H9 (cell line): ENCODE results near the gene ENHO. TPM values are rescaled to one million over a fixed set of nuclear protein-coding genes. Genes with fewer than 3 reads are reported as not detected.

Experiments used
- DNase-seq: peaks from one replicate; pipeline ENCODE4 v3.0.0-alpha.2; 2017
- H2AFZ ChIP-seq: one replicate; pipeline ENCODE4 v1.6.1; 2013; ENCODE audit warnings: mild to moderate bottlenecking, low read length, control low read depth, moderate library complexity
- H2AK5ac ChIP-seq: 2 replicates; pipeline ENCODE4 v1.6.1; 2013; ENCODE audit warnings: low read length, control low read depth, mixed read lengths; ENCODE audit not compliant: insufficient read length
- H2BK120ac ChIP-seq: one replicate; pipeline ENCODE4 v1.6.1; 2013; ENCODE audit warnings: low read depth, mild to moderate bottlenecking, low read length, control low read depth, inconsistent platforms; ENCODE audit not compliant: poor library complexity, severe bottlenecking
- H2BK12ac ChIP-seq: 2 replicates; pipeline ENCODE4 v1.6.1; 2013; ENCODE audit warnings: low read length, control low read depth, mixed read lengths, low read depth; ENCODE audit not compliant: insufficient read length
- H2BK15ac ChIP-seq: 2 replicates; pipeline ENCODE4 v1.6.1; 2013; ENCODE audit warnings: low read depth, low read length, control low read depth
- H2BK20ac ChIP-seq: one replicate; pipeline ENCODE4 v1.6.1; 2013; ENCODE audit warnings: low read depth, mild to moderate bottlenecking, low read length, control low read depth, inconsistent platforms; ENCODE audit not compliant: poor library complexity, severe bottlenecking
- H2BK5ac ChIP-seq: 2 replicates; pipeline ENCODE4 v1.6.1; 2013; ENCODE audit warnings: low read length, control low read depth, mixed read lengths; ENCODE audit not compliant: insufficient read length
- H3K14ac ChIP-seq: 2 replicates; pipeline ENCODE4 v1.6.1; 2013; ENCODE audit warnings: low read length, control low read depth; ENCODE audit not compliant: insufficient read depth
- H3K18ac ChIP-seq: 2 replicates; pipeline ENCODE4 v1.6.1; 2013; ENCODE audit warnings: low read depth, mild to moderate bottlenecking, mixed read lengths, low read length, control low read depth; ENCODE audit not compliant: insufficient read length
- H3K23ac ChIP-seq: 2 replicates; pipeline ENCODE4 v1.6.1; 2013; ENCODE audit warnings: low read length, control low read depth, mixed read lengths, low read depth; ENCODE audit not compliant: insufficient read length
- H3K23me2 ChIP-seq: 2 replicates; pipeline ENCODE4 v1.6.1; 2013; ENCODE audit warnings: low read depth, mild to moderate bottlenecking, mixed read lengths, low read length, control low read depth; ENCODE audit not compliant: insufficient read length, poor library complexity, severe bottlenecking
- H3K27ac ChIP-seq: 2 replicates; pipeline ENCODE4 v1.5.1; 2013; ENCODE audit warnings: low read length, control low read depth, mixed read lengths, low read depth; ENCODE audit not compliant: insufficient read length
- H3K27me3 ChIP-seq: 2 replicates; pipeline ENCODE4 v1.6.1; 2013; ENCODE audit warnings: low read length, control low read depth, inconsistent platforms; ENCODE audit not compliant: insufficient read depth
- H3K4ac ChIP-seq: 2 replicates; pipeline ENCODE4 v1.6.1; 2013; ENCODE audit warnings: low read depth, mild to moderate bottlenecking, control low read depth, inconsistent platforms, low read length, moderate library complexity
- H3K4me1 ChIP-seq: 2 replicates; pipeline ENCODE4 v1.6.1; 2013; ENCODE audit warnings: low read length, control low read depth, inconsistent platforms; ENCODE audit not compliant: insufficient read depth
- H3K4me2 ChIP-seq: 2 replicates; pipeline ENCODE4 v1.6.1; 2013; ENCODE audit warnings: low read length, control low read depth, mixed read lengths; ENCODE audit not compliant: insufficient read length, insufficient read depth
- H3K56ac ChIP-seq: 2 replicates; pipeline ENCODE4 v1.6.1; 2013; ENCODE audit warnings: low read depth, mild to moderate bottlenecking, mixed read lengths, low read length, control low read depth; ENCODE audit not compliant: insufficient read length
- H3K79me1 ChIP-seq: 2 replicates; pipeline ENCODE4 v1.6.1; 2013; ENCODE audit warnings: low read depth, mild to moderate bottlenecking, moderate library complexity, low read length, control low read depth, inconsistent platforms; ENCODE audit not compliant: insufficient read depth, poor library complexity, severe bottlenecking
- H3K79me2 ChIP-seq: 2 replicates; pipeline ENCODE4 v1.6.1; 2013; ENCODE audit warnings: low read length, control low read depth, inconsistent platforms; ENCODE audit not compliant: insufficient read depth
- H3K9ac ChIP-seq: 2 replicates; pipeline ENCODE4 v1.6.1; 2013; ENCODE audit warnings: low read length, control low read depth, mixed read lengths; ENCODE audit not compliant: insufficient read length; ENCODE audit errors: extremely low read depth
- H3K9me3 ChIP-seq: one replicate; pipeline ENCODE4 v1.6.1; 2013; ENCODE audit warnings: low read depth, low read length, inconsistent platforms; ENCODE audit not compliant: control insufficient read depth
- H3T11ph ChIP-seq: one replicate; pipeline ENCODE4 v1.6.1; 2013; ENCODE audit warnings: mild to moderate bottlenecking, low read length, control low read depth, inconsistent platforms
- H4K20me1 ChIP-seq: one replicate; pipeline ENCODE4 v1.6.1; 2013; ENCODE audit not compliant: control insufficient read depth, insufficient read length, insufficient read depth
- H4K5ac ChIP-seq: 2 replicates; pipeline ENCODE4 v1.6.1; 2013; ENCODE audit warnings: low read depth, mild to moderate bottlenecking, mixed read lengths, low read length, control low read depth; ENCODE audit not compliant: insufficient read length
- H4K8ac ChIP-seq: replicated peaks from 2 replicates; pipeline ENCODE4 v1.6.1; 2013; ENCODE audit warnings: low read length, control low read depth, mixed read lengths, low read depth; ENCODE audit not compliant: insufficient read length
- H4K91ac ChIP-seq: 2 replicates; pipeline ENCODE4 v1.6.1; 2013; ENCODE audit warnings: low read depth, mild to moderate bottlenecking, moderate library complexity, mixed read lengths, low read length, control low read depth; ENCODE audit not compliant: insufficient read length
- H3K27ac Mint-ChIP-seq, 3 experiments: 2 replicates in 2 of 3; 3 replicates in 1 of 3; pipeline ENCODE4 v1.8.0; 2020 to 2021; ENCODE audit warnings: mixed read lengths in 3 of 3, mild to moderate bottlenecking in 1 of 3, moderate library complexity in 1 of 3
- H3K27me3 Mint-ChIP-seq: 2 replicates; pipeline ENCODE4 v1.8.0; 2021; ENCODE audit warnings: low read depth, mild to moderate bottlenecking, moderate library complexity, mixed read lengths
- H3K36me3 Mint-ChIP-seq, 3 experiments: 2 replicates in 2 of 3; 3 replicates in 1 of 3; pipeline ENCODE4 v1.8.0; 2020 to 2021; ENCODE audit warnings: low read depth in 3 of 3, mixed read lengths in 3 of 3; ENCODE audit not compliant: insufficient read depth in 1 of 3
- H3K4me1 Mint-ChIP-seq, 2 experiments: 2 replicates each; pipeline ENCODE4 v1.8.0; 2020; ENCODE audit warnings: mixed read lengths in 2 of 2
- H3K4me3 Mint-ChIP-seq, 2 experiments: 2 replicates in 1 of 2; 3 replicates in 1 of 2; pipeline ENCODE4 v1.8.0; 2020 to 2021; ENCODE audit warnings: mild to moderate bottlenecking in 2 of 2, mixed read lengths in 2 of 2, moderate library complexity in 1 of 2
- H3K9me3 Mint-ChIP-seq, 2 experiments: 2 replicates in 1 of 2; 3 replicates in 1 of 2; pipeline ENCODE4 v1.8.0; 2020; ENCODE audit warnings: mild to moderate bottlenecking in 2 of 2, mixed read lengths in 2 of 2, moderate library complexity in 1 of 2
- WGBS: extraction: QIAGEN DNeasy Blood & Tissue Kit; methylation state at CpG from one replicate; pipeline ENCODE4 v1.1.7; 2013; ENCODE audit warnings: missing lambda C conversion rate, low lambda C conversion rate, mixed read lengths; ENCODE audit not compliant: insufficient read length; ENCODE audit errors: extremely low coverage; 5-methylcytosine and 5-hydroxymethylcytosine counted together
- long read RNA-seq: library from polyadenylated mRNA; unstranded; transcript quantifications from one replicate; pipeline ENCODE4 v2.0.0, GENCODE V29; 2020
- total RNA-seq: library from RNA; stranded (reverse); gene quantifications from 2 replicates; pipeline ENCODE4 v1.2.1, GENCODE V29; 2021
- TF ChIP-seq, protein P1 (sequence below): fragments of 200-600 bp; sonication (generic); conservative IDR thresholded peaks from 3 replicates; pipeline ENCODE4 v1.8.0; 2021; ENCODE audit warnings: antibody characterized with exemption, mild to moderate bottlenecking

The ENHO gene
- total RNA-seq: 11.3 and 14.5 TPM in 2 replicates
- long read RNA-seq, partial matches to known transcripts: 0 of 3 reads
- long read RNA-seq, other reads (novel, unspliced or antisense): 0 of 3 reads

DNA sequence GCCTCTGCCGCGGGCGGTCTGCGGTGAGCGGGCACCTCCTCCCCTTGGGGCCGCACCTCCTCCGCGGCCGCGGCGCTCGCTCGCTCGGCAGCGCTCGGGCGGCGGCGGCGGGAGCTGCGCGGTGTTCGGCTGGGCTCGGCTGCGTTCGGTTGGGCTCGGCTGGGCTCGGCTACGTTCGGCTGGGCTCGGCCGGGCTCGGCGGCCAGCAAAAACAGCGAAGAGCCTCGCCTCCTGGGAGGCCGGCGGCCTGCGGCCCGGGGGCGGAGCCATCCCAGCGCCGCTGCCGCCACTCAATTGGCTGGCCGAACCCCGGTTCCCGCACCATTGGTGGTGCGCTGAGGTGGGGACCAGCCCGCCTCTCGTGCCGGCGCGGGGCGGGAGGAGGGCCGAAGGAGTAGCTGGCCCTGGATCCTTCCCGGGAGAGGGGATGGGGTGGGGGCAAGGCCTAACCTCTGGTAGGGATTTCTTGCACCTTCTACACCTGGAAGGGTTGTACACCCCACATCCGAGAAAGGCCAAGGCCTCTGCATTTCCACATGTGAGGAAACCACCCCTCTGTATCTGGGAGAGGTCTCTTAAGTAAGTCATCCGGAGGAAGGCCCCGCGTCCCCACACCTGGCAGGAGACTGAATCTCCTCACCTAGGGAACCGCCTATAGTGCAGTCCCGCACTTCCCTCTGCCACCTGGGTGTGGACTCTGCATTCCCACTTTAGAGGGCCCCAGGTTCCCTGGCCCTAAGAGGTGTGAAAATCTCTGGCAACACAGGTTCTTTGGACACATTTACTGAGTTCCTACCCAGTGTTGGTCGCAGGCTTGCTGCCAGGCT lies at the start of gene ENHO:
ENHO (minus strand) TSS at position 20 of the 827 bp plus-strand sequence. CDS start 1,295 bp downstream, outside the sequence.
- H3K18ac ChIP-seq: peak within 1 kb of the TSS; percentile 46
- DNase-seq: peak; percentile 96
- no peak within 1 kb of the TSS for H4K91ac ChIP-seq
- peak within 1 kb of the TSS; percentile 83 for H3K14ac ChIP-seq
- no peak within 1 kb of the TSS for H3T11ph ChIP-seq
- H3K9ac ChIP-seq: peak within 1 kb of the TSS; percentile 67
- H2AFZ ChIP-seq: no peak within 1 kb of the TSS
- TF ChIP-seq, protein P1, sequence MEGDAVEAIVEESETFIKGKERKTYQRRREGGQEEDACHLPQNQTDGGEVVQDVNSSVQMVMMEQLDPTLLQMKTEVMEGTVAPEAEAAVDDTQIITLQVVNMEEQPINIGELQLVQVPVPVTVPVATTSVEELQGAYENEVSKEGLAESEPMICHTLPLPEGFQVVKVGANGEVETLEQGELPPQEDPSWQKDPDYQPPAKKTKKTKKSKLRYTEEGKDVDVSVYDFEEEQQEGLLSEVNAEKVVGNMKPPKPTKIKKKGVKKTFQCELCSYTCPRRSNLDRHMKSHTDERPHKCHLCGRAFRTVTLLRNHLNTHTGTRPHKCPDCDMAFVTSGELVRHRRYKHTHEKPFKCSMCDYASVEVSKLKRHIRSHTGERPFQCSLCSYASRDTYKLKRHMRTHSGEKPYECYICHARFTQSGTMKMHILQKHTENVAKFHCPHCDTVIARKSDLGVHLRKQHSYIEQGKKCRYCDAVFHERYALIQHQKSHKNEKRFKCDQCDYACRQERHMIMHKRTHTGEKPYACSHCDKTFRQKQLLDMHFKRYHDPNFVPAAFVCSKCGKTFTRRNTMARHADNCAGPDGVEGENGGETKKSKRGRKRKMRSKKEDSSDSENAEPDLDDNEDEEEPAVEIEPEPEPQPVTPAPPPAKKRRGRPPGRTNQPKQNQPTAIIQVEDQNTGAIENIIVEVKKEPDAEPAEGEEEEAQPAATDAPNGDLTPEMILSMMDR: no peak
- H4K20me1 ChIP-seq: peaks cover 4% of the 10 kb centered on the region
- peaks cover 6% of the 10 kb centered on the region; the same call in 1 of the 2 replicates for H3K4me1 ChIP-seq
- H3K23ac ChIP-seq: no peak within 1 kb of the TSS
- no peak within 1 kb of the TSS for H4K8ac ChIP-seq
- no peaks in the 10 kb centered on the region for H3K9me3 Mint-ChIP-seq
- no peak within 1 kb of the TSS for H2BK5ac ChIP-seq
- H2BK15ac ChIP-seq: no peak within 1 kb of the TSS
- H3K4me2 ChIP-seq: peak within 1 kb of the TSS; percentile 69
- H3K9me3 ChIP-seq: no peaks in the 10 kb centered on the region
- no peak within 1 kb of the TSS for H2BK20ac ChIP-seq
- no peak within 1 kb of the TSS for H3K27ac ChIP-seq
- no peak within 1 kb of the TSS for H3K56ac ChIP-seq
- H3K23me2 ChIP-seq: peaks cover 10% of the 10 kb centered on the region
- no CpG with 5 or more reads among the region's 63 CpGs for WGBS
- peak within 1 kb of the TSS; percentile 54 for H4K5ac ChIP-seq
- H2BK120ac ChIP-seq: no peak within 1 kb of the TSS
- H2BK12ac ChIP-seq: no peak within 1 kb of the TSS
- H3K36me3 Mint-ChIP-seq: peaks cover 0 to 3% (median 0%) of the 10 kb centered on the region in 3 experiments; a peak in 1 of 7 replicates
- peak within 1 kb of the TSS; percentile 77 to 90 for H3K4me3 Mint-ChIP-seq
- no peak within 1 kb of the TSS for H2AK5ac ChIP-seq
- no peaks in the 10 kb centered on the region for H3K79me2 ChIP-seq
- H3K27me3 Mint-ChIP-seq: peaks cover 49% of the 10 kb centered on the region
- peak within 1 kb of the TSS in 2 of 3 experiments; percentile 29 to 30; a peak in 3 of 7 replicates for H3K27ac Mint-ChIP-seq
- peaks cover 10 to 17% of the 10 kb centered on the region in 2 experiments for H3K4me1 Mint-ChIP-seq
- H3K4ac ChIP-seq: no peak within 1 kb of the TSS
- no peaks in the 10 kb centered on the region for H3K79me1 ChIP-seq
- H3K27me3 ChIP-seq: no peaks in the 10 kb centered on the region; the same call in 1 of the 2 replicates
